GM20431 (cell line): ENCODE results near the gene ADAMTS9.

Source experiments
- in situ Hi-C: fragments of 300-500 bp; cut with MseI, MboI; formaldehyde crosslinking; loops from one replicate; pipeline ENCODE4 v1.15.0; 2020; ENCODE audit warnings: low sequenced_read_pairs; ENCODE audit not compliant: unreplicated experiment

The ADAMTS9 gene

DNA sequence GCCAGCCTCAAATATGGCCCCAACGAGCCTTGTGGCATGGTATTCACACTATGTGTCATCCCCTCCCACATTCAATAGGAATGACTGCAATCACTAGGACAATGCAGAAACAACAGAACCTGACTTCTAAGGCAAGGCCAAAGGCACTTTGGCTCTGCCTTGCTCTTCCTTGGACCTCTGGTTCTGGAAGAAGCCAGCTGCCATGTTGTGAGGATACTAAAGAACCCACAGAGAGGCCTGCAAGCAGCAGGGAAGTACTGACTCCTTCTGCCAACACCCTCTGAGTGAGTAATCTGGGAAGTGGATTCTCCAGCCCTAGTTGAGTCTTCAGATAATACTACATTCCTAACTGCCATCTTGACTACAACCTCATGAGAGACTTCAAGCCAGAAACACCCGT is 64.7 kb downstream of the ADAMTS9 start:
- in situ Hi-C loops, result no loop called here

DNA sequence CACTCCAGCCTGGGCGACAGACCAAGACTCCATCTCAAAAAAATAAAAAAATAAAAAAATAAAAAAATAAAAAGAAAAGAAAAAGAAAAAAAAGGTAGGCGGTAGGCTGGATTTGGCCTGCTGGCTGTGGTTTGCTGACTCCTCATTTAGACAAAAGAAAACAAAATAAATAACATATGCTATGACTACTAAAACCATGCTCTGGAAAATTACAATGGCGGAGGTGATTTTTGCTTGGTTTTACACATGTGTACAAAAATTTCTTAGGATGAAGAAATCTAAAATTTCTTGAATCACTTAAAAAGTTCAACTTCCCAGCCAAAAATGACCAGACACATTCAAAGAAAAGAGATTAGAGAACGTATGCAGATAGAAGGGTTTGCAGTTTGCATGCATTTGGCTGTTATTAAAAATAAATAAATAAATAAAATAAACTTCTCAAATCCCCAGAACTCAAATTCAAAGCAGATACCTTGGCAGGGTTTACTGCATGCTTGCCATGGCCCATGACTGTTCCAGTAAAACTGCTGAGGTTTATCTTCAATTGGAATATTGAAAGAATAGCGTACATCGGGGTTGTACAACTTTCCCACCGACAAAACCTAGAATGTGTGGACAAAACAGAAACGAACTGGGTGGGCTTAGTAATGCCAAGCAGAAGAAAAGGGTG is 65.9 kb downstream of the ADAMTS9 start:
- in situ Hi-C loops, result no loop called here

DNA sequence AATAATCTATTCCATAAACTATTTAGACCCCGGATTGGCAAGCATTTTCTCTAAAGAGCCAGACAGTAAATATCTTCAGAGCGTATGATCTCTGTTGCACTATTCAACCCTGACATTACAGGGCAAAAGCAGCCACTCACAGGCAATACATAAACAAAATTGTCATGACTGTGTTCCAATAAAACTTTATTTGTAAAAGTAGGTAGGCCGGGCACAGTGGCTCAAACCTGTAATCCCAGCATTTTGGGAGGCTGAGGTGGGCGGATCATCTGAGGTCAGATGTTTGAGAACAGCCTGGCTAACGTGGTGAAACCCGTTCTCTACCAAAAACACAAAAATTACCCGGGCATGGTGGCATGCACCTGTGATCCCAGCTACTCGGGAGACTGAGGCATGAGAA is 66.5 kb downstream of the ADAMTS9 start:
- in situ Hi-C loops, result no loop called here

DNA sequence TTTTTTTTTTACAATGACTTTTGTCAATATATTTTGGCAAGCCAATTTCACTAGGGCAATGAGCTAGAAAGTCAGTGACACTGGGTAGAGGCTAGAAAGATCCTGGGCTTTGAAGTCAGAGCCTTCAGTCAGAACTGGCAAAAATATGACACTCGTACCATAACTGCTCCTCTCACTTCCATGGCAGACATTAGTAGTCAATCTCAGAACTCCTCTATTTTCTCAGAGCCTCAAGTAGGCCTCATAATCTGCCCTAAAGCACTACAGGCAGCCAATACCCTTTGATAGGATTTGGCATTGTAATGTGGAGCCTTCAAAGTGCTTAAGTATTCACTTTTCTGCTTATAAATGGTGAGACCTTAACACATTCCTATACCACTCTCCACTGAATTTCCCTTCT is 67.8 kb downstream of the ADAMTS9 start:
- in situ Hi-C loops, result no loop called here

DNA sequence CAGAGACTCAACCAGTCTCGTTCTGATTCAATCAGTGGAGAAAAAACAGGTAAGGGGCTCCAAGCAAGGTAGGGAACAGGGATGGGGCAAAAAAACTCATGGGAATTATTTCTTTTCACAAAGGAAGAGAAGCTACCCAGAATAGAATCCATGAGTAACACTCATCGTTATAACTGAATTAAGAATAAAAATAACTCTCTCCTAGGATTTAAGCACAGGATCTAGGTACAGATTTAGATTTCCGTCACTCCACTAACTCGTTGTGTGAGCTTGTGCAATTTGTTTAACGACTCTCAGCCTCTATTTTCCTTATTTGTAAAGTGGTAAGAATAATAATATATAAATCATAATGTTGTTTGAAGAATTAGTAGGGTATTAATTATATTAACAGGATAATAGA is 68.6 kb downstream of the ADAMTS9 start:
- in situ Hi-C loops, result no loop called here

DNA sequence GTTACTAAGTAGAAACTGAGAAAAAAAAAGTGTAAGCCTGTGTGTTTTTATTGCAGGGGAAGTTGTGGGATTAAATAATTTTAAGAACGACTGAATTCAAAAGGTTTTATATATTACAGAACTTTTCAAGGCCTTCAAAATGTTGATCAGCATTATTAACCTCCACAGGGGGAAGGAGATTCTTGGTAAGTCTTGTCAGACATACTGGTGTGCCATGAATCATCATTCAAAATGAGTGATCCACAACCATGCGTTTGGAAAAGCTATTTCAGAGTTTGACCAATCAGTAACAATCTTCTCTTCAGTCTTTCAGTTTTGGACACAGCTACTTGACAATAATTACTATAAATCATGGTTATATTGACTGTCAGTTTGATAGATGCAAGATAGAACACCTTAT is 70.2 kb downstream of the ADAMTS9 start:
- in situ Hi-C loops, result no loop called here

DNA sequence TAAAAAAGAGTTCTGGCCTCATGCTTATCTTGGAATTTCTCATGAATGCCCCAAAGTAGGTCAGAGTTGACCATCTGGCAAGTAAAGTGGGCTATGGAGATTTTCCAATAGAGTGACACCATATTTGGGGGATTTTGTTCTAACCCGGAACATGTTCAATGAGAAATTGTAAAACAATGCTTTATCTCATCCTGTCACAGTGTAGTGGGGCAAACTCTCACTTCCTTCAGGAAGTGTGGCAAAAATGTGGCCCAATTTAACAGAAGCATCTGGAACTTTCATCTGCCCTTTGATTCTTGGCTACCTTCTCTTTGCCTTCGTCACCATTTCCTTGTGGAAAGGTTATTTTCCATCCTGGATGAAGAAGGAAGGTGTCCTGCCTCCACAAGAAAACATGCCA is 70.8 kb downstream of the ADAMTS9 start:
- in situ Hi-C loops, result no loop called here

DNA sequence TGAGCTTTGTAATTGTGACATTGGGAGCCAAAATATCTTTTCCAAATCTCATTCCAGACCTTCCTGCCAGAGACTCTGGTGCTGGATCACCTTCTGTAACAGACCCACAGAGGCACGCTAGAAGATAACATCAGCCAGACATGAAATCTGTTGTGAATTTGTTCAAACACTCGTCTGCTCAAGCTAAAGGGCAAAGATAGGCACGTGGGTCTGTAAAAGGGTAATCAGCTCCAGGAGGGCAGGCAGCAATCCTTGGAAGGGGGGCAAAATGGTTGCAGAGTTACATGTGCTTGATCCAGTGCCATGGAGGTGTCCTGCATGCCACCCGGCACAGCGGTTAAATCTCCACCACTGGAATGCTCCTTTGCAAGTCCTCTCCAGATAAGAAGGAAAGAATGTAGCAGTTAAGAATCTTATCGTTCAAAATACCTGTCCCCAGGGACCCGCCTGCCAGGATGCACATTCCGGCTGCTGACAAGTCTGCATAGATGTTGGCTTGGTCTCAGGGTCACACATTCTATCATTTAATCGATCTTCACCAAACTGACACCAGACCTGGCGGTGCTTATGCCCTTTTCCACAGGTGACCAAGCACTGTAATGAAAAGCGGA is 74.8 kb downstream of the ADAMTS9 start:
- in situ Hi-C loops, result no loop called here

DNA sequence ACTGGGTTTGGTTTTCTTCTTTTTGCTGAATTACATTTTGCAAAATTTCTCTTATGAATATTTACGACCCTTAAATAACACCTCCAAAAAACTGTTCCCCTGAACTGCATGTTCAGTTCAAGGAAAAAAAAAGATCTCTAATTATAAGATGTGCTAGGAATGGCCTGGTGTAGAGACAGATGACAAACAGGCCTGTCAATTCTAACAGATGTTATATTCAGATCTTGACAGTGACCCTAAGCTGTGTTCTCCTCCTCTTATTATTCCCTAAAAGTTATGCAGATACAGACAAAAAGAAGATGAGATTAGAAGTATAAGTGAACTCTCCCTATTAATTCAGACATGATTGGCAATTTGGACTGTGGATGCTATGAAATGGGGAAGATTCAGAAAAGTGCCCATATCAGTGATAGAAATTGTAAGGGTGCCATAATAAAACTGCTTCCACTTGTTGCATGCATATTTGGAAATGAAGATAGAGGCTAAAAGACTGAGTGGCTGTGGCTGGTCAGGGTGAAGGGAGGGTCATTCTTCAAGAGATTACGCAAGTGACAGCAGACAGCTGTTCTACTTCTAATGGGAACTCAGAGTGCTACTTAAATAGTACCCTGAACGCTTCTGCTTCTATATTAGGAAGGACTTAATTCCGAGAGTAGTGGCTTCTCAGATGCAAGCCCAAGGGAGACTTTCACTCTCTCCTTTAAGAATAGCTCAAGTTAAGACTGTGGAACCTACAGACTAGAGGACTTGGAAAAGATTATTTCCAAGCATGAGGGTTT is 75.5 kb downstream of the ADAMTS9 start:
- in situ Hi-C loops, result no loop called here

DNA sequence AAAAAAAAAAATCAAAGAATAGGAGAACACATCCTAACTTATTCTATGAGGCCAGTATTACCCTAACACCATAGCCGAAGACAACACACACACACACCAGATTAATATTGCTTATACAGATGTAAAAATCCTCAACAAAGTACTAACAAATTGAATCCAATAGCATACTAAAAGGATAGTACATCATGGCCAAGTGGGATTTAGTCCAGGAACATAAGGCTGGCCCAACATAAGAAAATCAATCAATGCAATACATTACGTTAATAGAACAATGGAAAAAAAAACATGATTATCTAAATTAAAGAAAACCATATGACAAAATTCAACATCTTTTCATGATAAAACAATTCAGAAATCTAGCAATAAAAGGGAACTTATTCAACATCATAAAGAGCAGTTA is 79.1 kb downstream of the ADAMTS9 start:
- in situ Hi-C loops, result no loop called here

DNA sequence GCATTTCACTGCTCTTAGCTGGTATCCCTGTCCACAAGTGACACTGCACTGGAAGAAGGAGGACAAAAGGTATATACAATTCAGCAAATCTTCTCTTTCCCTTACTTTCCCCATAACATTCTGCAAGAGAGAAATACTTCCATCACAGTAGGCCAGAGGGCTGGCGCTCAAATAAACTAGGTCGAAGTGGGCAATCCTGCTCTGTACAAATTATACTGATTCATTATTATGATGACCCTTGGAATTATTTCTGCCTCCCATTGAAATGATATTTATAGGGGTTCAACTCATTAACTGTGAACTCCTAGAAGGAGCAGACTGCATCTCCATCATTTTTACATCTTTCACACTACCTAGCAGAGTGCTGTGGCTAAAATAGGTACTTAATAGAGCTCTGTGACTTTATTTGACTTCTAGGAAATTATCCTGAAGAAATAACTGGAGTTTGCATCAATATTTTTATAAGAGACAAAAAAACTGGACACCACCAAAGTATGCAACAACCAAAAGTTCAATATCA is 80.7 kb downstream of the ADAMTS9 start:
- in situ Hi-C loops, result no loop called here

DNA sequence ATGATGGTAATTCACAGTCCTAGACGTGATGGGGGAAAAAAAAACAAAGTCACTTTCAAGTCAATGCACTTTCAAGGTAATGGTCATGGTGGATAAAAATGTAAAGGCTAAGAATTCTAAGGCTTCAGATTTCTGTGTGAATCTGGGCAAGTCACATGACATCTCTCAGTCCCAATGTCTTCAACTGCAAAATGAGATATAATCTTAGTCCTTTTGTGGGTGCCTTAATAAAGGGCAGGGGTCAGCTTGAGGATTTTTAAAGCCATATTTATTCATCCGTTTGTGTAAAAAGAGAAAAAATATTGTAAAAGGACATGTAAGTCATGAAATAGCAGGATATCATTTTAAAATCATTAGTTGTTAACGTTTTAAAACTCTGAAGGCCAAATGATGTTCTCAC is 83.5 kb downstream of the ADAMTS9 start:
- in situ Hi-C loops, result no loop called here

DNA sequence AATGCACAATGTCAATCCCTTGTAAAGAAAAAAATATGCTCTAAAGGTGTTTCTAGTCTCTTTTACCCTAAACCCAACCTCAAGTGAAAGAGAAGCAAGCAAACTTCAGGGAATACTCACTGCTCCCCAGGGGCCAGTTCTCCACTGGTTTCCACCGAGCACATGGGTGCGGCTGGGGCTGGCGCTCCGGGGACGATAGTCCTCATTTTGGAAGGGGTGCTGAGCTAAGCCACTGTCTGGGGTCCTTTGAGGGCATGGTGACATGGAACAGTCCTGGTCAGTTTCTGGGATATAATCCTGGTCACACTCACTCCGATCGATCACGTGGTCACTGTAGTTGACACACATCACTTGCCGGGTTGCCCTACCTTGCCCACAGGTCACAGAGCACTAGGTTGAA is 86.0 kb downstream of the ADAMTS9 start:
- in situ Hi-C loops, result no loop called here

DNA sequence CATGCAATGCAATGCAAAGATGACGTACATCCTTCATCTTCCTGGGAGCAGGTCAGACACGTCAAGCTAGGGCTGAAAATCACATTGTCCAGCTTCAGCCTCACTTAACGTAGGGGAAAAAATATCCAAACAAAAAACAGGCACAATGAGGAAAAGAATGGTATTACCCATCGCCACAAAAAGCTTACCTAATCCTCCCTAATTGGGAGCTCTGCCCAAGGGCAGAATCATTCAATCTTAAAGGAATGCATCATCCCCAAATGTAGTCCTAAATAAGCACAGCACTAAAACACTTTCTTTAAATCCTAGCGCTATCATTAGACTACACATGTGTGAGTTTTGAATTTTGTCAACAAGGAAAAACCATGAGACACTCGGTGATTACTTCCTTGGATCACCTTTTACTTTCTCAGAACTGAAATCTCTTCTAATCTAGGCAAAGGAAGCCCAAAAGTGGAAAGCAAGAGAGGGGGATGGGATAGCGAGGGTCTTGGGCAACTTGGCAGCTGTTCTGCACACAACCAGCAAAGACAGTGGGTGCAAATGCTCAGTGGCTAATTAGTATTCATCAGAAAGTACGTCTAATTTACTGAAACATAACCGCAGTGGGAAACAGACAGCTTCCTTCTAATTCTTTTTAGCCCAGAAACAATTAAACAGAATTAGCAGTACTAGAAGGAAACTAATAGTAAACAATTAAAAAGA is 87.4 kb downstream of the ADAMTS9 start:
- in situ Hi-C loops, result no loop called here

DNA sequence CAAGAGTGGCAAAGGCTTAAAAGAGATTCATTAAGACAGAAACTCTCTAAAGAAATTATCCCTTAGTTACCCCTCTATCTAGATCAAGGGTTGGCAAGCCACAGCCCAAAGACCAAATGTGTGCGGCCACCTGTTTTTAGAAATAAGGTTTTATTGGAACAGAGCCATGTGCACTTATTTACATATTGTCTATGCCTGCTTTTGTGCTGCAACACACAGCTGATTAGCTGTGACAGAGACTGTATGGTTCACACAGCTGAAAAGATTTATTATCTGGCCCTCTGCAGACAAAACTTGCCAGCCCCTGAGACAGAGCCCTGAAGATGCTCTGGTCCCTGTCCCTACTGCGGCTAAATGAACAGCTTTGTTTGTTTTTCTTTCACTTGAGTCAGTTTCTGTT is 88.1 kb downstream of the ADAMTS9 start:
- in situ Hi-C loops, result no loop called here

DNA sequence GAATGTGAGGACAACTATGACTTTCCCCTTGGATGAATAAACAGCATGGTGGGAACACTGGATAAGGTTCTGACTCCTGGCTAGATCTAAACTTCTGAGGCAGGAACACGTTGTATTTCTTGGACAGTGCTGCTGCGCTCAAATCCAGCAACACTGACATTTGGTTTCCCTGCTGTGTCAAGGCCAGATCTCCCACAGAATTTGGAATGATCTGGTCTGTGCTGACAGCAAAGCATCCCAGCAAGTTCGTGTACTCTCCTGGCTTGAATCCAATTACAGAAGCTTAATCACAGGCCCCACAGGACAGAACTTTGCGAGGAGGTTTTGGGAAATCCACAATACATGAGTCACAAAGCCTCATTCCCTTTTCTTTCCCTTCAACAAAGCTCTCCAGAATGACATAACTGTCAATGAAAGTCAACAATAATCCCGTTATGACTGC is 92.5 kb downstream of the ADAMTS9 start:
- in situ Hi-C loops, result no loop called here

DNA sequence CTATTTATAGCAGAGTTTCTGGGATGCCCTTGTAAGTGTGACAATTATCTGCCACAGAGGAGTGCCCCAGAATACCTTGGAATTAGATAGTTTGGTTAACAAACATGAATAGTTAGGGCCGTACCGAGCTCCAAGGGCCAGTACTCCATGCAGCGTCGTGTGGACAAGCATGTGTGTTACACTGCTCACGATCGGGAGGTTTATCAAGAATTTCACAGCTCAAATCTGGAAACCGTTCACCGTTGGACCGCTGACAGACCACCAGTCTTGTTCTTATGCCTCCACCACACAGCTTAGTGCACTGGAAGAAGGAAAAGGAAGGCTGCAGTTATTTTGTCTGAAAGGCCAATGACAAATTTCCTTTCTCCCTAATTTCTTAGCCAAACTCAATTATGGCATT is 93.7 kb downstream of the ADAMTS9 start:
- in situ Hi-C loops, result no loop called here

DNA sequence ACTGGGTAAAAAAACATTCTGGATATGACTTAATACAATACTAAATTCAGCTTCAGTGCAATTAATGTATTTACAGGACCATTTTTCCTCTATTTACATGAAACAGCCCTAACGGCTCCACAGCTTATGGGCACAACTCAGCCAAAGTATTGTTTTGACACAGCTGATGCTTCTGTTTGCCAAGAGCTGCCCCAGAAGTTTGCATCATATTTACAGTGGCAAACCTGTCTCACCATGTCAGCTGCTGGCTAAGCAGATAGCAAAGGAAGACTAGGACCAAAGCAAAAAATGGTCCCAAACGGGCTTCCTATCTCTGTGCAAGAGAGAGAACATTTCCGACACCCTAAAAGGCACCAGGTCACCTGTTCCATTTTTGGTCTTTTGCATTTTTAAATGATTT is 94.5 kb downstream of the ADAMTS9 start:
- in situ Hi-C loops, result no loop called here

DNA sequence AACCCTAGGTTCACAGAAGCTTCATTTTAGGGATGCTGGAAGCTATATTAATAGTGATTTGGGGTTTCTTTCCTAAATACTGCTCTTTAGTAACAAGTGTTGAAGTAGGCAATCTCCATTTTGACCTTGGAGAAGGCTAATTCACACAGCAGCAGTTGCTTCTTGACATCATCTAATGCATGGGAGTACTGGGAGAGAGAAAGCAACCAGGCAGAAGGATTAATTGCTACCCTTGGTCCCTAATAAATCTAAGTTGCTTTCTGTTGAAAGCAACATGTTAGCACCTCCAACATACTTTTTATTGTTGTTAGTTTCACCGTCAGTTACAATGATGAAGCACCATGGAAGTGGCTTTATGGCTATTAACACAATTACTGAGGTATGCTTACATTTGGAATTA is 96.2 kb downstream of the ADAMTS9 start:
- in situ Hi-C loops, result no loop called here

DNA sequence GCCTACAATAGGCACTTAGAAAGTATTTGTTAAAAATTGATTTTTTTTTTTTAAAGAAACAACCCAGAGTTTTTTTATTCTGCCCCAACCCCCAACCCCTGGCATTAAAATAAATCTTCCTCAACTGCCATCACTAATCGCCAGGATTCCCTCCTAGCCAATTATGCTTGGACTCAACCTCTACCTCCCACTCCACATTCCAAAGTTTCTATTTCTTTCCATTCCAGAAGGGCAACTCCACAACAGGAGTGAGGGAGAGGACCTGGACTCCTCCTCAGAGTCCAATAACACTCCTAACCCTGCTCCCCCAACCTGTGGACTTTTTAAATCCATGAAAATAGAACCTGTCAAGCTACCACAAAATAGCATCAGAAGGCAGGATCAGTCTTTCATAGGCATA is 99.4 kb downstream of the ADAMTS9 start:
- in situ Hi-C loops, result no loop called here

DNA sequence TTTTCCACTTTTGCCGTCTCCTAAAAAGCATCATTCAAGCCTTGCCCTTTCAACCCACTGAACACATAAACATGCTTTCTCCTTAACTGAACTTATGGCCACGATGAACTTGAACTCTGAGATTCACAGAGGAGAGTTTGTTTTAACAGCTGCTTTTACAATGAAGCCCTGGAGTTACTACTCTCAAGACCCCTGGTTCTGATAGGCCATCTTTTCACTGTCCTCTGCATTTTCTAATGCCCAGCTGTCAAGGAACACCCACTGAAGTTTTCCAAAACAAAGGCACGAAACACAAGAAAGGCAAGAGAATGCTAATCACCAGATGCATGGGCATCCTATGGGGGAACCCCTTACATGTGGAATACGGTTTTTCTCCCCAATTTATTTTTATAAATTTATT is 100.8 kb downstream of the ADAMTS9 start:
- in situ Hi-C loops, result no loop called here
